ENCODE results near the gene FHOD1.
A peak's percentile ranks its signal among the peaks of the same experiment; 100 is the strongest.

The FHOD1 gene

GRCh38 chr16:67294938-67295361 lies 47.7 kb upstream of the FHOD1 start:
- no peak overlapping the region for H3K4me3 ChIP-seq (ENCODE audit: low read depth, low read length)
- CTCF ChIA-PET: interaction anchor here (0.6 to 1.0 kb wide), 3 partner anchors 11 to 34 kb away, joined by 3 to 6 read pairs (median 3); no protein-coding TSS in a partner anchor
- no peak for TF ChIP-seq ZNF621 (tag by site-specific recombination; IDR thresholded peaks at IDR 0.05)
- TF ChIP-seq ZNF624 (tag by site-specific recombination; IDR thresholded peaks at IDR 0.05): no peak
- no peak for TF ChIP-seq MZF1 (tag by site-specific recombination; IDR thresholded peaks at IDR 0.05; ENCODE audit: borderline replicate concordance)
- peak; percentile 28 for TF ChIP-seq ZNF341 (tag by site-specific recombination; IDR thresholded peaks at IDR 0.05; ENCODE audit: low read depth)
- TF ChIP-seq HOXC10 (CRISPR knock-in tag; IDR thresholded peaks at IDR 0.05): no peak
- no peaks in the 10 kb centered on the region for H3K9me3 ChIP-seq (ENCODE audit: control insufficient read depth, insufficient read depth, low read depth, low read length)
- no peaks in the 10 kb centered on the region for H3K4me1 ChIP-seq (ENCODE audit: control insufficient read depth, insufficient read depth, low read length)
- no peaks in the 10 kb centered on the region for H3K36me3 ChIP-seq (ENCODE audit: control insufficient read depth in 2 of 2, insufficient read depth in 1 of 2, low read length in 2 of 2)
- POLR2A ChIA-PET: no interaction called here
- no peak overlapping the region for H3K27ac ChIP-seq (ENCODE audit: extremely low read depth, low read depth, low read length)

GRCh38 chr16:67294171-67294757 lies 47.0 kb upstream of the FHOD1 start:
- Histone ChIP-seq H3K4me3 (ENCODE audit: low read depth, low read length) (no peak overlapping the region), H3K36me3 (ENCODE audit: control insufficient read depth in 2 of 2, insufficient read depth in 1 of 2, low read length in 2 of 2) (no peaks in the 10 kb centered on the region), H3K9me3 (ENCODE audit: control insufficient read depth, insufficient read depth, low read depth, low read length) (no peaks in the 10 kb centered on the region), H3K27ac (ENCODE audit: extremely low read depth, low read depth, low read length) (no peak overlapping the region), H3K4me1 (ENCODE audit: control insufficient read depth, insufficient read depth, low read length) (no peaks in the 10 kb centered on the region)
- POLR2A ChIA-PET: no interaction called here
- CTCF ChIA-PET: interaction anchor here (0.6 to 1.1 kb wide), 3 partner anchors 10 to 12 kb away, joined by 3 to 6 read pairs (median 5); no protein-coding TSS in a partner anchor
- TF ChIP-seq ZNF175 (tag by site-specific recombination; IDR thresholded peaks at IDR 0.05) (no peak), ZNF132 (tag by site-specific recombination; IDR thresholded peaks at IDR 0.05; ENCODE audit: borderline replicate concordance) (no peak), ZSCAN4 (tag by site-specific recombination; IDR thresholded peaks at IDR 0.05) (no peak), ZNF701 (tag by site-specific recombination; IDR thresholded peaks at IDR 0.05) (no peak), ZNF214 (tag by site-specific recombination; IDR thresholded peaks at IDR 0.05; ENCODE audit: borderline replicate concordance) (no peak), SP2 (tag by site-specific recombination; IDR thresholded peaks at IDR 0.05) (no peak), ZNF311 (tag by site-specific recombination; IDR thresholded peaks at IDR 0.05; ENCODE audit: borderline replicate concordance) (no peak), ZNF138 (tag by site-specific recombination; IDR thresholded peaks at IDR 0.05; ENCODE audit: borderline replicate concordance) (no peak), ZNF146 (tag by site-specific recombination; IDR thresholded peaks at IDR 0.05) (no peak)

- TF ChIP-seq HOXA7 (CRISPR knock-in tag; IDR thresholded peaks at IDR 0.05; ENCODE audit: borderline replicate concordance) (no peak), KLF1 (tag by site-specific recombination; IDR thresholded peaks at IDR 0.05) (no peak), ZNF555 (tag by site-specific recombination; conservative IDR thresholded peaks at IDR 0.05) (no peak), ZNF223 (tag by site-specific recombination; IDR thresholded peaks at IDR 0.05) (no peak), ZNF660 (tag by site-specific recombination; IDR thresholded peaks at IDR 0.05) (no peak), ZNF747 (tag by site-specific recombination; IDR thresholded peaks at IDR 0.05) (no peak), ZNF580 (tag by site-specific recombination; IDR thresholded peaks at IDR 0.05) (no peak), ZNF571 (tag by site-specific recombination; IDR thresholded peaks at IDR 0.05) (no peak)
- Histone ChIP-seq H3K27ac (ENCODE audit: extremely low read depth, low read depth, low read length) (no peak overlapping the region), H3K36me3 (ENCODE audit: control insufficient read depth in 2 of 2, insufficient read depth in 1 of 2, low read length in 2 of 2) (peaks cover 0 to 13% of the 10 kb centered on the region in 2 experiments; a peak in 1 of 3 replicates), H3K4me3 (ENCODE audit: low read depth, low read length) (no peak overlapping the region), H3K4me1 (ENCODE audit: control insufficient read depth, insufficient read depth, low read length) (no peaks in the 10 kb centered on the region), H3K9me3 (ENCODE audit: control insufficient read depth, insufficient read depth, low read depth, low read length) (no peaks in the 10 kb centered on the region)
- CTCF ChIA-PET: no interaction called here
- POLR2A ChIA-PET: no interaction called here
These were observed 44.2 kb upstream of the FHOD1 start for GRCh38 chr16:67291461-67291860.

Measured in HEK293 (cell line).